Bronchial epithelial cell (primary cell): ENCODE measurements around the gene ZRANB3. TPM values are rescaled to one million over a fixed set of nuclear protein-coding genes. Genes with fewer than 3 reads are reported as not detected.
"Not testable (repeated sequence)": the region's sequence is repeated elsewhere in the genome, so short reads cannot be mapped to it uniquely, and the experiment has no call there.

Experiments used
- DNase-seq: peaks from one replicate; pipeline ENCODE4 v3.0.0-alpha.2; 2010; ENCODE audit warnings: low read depth
- FAIRE-seq: peaks from 2 replicates; lab custom pipeline; 2011; peaks lifted over from hg19 to GRCh38; lab: Jason Lieb, UNC
- H3K27me3 ChIP-seq: 2 replicates; pipeline ENCODE4 v1.5.1; 2011; ENCODE audit warnings: low read length; ENCODE audit not compliant: control insufficient read depth, insufficient read depth
- H3K36me3 ChIP-seq: 2 replicates; pipeline ENCODE4 v1.5.1; 2011; ENCODE audit warnings: low read length; ENCODE audit not compliant: control insufficient read depth, insufficient read depth
- H3K4me3 ChIP-seq: 2 replicates; pipeline ENCODE4 v1.5.1; 2011; ENCODE audit warnings: mild to moderate bottlenecking, low read depth, low read length, control low read depth
- total RNA-seq: library from RNA; depleted of rRNA; stranded (reverse); fragments of >200 nt; gene quantifications from 2 replicates; pipeline ENCODE4 v1.2.1, GENCODE V29; 2014
- TF ChIP-seq, protein P1 (sequence below): IDR thresholded peaks from 2 replicates; pipeline ENCODE4 v1.5.1; 2011; ENCODE audit warnings: mild to moderate bottlenecking, moderate library complexity, low read length, control low read depth, inconsistent platforms; ENCODE audit not compliant: insufficient read depth, severe bottlenecking

The ZRANB3 gene
- total RNA-seq, 1 donor from 2014 or later, result 5.5 TPM

DNA sequence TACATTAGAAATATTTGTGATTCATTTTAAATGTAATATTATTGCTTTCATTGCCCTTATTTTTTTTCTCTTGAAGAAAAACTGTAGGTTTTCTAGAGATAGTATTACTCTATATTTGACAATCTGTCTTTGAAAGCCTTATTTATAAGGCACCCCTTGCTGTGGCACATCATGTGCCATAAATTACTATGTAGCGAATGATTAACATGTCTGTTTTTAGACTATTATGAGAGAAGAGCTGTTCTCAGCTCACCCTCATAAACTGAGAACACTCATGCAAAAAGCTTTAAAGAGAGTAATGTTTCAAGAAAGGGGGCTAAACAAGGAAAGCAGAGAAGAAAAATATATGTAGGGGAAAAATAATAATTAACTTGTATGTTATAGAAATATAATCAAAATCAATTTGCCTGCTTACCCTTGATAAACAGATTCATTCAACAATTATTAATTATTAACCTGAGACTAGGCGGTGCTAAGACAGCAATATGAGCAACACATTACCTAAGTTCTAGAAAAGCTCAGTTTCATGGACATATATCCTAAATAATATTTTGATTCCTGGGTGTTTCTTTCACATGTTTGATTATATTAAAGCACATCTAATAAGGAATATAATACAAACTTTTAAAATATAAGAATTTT is 409.9 kb downstream of the ZRANB3 start:
- FAIRE-seq (no peak), DNase-seq (no peak)

DNA sequence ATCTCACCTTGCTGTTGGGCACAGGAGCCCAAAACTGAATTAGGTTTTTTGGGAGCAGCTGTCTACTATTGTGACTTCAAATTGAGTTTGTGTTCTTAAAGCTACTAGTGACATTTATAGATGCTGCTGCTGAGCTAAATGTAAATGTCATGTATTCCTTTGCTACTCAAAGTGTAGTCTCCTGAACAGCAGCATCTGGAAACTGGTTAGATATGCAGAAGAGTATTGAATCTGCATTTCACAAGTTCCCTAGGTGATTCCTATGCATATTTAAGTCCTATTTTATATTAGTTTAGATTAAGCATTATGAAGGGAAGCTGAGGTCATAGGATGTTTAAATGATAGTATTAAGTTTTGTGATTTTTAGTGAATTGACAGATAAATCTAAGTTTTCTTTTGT is 411.4 kb downstream of the ZRANB3 start:
- DNase-seq, result no peak
- no peaks in the 10 kb centered on the region for H3K27me3 ChIP-seq
- H3K36me3 ChIP-seq, result peaks cover 4% of the 10 kb centered on the region
- H3K4me3 ChIP-seq, result no peak overlapping the region
- no peak for FAIRE-seq
- TF ChIP-seq, protein P1, sequence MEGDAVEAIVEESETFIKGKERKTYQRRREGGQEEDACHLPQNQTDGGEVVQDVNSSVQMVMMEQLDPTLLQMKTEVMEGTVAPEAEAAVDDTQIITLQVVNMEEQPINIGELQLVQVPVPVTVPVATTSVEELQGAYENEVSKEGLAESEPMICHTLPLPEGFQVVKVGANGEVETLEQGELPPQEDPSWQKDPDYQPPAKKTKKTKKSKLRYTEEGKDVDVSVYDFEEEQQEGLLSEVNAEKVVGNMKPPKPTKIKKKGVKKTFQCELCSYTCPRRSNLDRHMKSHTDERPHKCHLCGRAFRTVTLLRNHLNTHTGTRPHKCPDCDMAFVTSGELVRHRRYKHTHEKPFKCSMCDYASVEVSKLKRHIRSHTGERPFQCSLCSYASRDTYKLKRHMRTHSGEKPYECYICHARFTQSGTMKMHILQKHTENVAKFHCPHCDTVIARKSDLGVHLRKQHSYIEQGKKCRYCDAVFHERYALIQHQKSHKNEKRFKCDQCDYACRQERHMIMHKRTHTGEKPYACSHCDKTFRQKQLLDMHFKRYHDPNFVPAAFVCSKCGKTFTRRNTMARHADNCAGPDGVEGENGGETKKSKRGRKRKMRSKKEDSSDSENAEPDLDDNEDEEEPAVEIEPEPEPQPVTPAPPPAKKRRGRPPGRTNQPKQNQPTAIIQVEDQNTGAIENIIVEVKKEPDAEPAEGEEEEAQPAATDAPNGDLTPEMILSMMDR, result no peak

More for the DNA sequence above, 409.9 kb downstream of the ZRANB3 start:
- TF ChIP-seq, protein P1, result no peak
- H3K36me3 ChIP-seq, result peaks cover 4% of the 10 kb centered on the region
- H3K4me3 ChIP-seq, result no peak overlapping the region
- H3K27me3 ChIP-seq, result no peaks in the 10 kb centered on the region

DNA sequence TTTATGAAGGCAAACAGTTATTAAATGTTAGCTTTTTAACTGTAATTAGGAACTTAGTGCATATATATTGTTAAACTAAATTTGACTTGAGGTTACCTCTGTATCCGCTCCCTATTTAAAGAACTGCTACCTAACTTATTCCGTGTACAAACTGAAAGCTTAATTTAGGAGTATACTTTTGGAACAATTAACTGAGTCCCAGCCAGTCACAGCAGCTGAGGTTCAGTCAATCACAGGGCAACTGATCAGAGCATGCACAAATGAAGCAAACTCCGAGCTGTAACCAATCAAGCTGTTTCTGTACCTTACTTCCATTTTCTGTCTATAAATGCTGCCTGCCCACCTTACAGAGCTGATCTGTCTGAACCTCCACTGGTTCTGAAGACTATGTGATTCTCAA is 417.7 kb downstream of the ZRANB3 start:
- Histone ChIP-seq H3K27me3 (no peaks in the 10 kb centered on the region), H3K36me3 (peaks cover 4% of the 10 kb centered on the region), H3K4me3 (no peak overlapping the region)
- FAIRE-seq (no peak), DNase-seq (no peak)
- TF ChIP-seq, protein P1, result no peak

DNA sequence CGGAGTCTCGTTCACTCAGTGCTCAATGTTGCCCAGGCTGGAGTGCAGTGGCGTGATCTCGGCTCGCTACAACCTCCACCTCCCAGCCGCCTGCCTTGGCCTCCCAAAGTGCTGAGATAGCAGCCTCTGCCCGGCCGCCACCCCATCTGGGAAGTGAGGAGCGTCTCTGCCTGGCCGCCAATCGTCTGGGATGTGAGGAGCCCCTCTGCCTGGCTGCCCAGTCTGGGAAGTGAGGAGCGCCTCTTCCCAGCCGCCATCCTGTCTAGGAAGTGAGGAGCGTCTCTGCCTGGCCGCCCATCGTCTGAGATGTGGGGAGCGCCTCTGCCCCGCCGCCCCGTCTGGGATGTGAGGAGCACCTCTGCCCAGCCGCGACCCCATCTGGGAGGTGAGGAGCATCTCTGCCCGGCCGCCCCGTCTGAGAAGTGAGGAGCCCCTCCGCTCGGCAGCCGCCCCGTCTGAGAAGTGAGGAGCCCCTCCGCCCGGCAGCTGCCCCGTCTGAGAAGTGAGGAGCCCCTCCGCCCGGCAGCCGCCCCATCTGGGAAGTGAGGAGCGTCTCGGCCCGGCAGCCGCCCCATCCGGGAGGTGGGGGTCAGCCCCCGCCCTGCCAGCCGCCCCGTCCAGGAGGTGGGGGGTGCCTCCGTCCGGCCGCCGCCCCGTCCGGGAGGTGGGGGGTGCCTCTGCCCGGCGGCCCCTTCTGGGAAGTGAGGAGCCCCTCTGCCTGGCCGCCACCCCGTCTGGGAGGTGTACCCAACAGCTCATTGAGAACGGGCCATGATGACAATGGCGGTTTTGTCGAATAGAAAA is 425.3 kb downstream of the ZRANB3 start:
- not testable (repeated sequence) for FAIRE-seq, H3K27me3 ChIP-seq, DNase-seq, H3K4me3 ChIP-seq, H3K36me3 ChIP-seq

DNA sequence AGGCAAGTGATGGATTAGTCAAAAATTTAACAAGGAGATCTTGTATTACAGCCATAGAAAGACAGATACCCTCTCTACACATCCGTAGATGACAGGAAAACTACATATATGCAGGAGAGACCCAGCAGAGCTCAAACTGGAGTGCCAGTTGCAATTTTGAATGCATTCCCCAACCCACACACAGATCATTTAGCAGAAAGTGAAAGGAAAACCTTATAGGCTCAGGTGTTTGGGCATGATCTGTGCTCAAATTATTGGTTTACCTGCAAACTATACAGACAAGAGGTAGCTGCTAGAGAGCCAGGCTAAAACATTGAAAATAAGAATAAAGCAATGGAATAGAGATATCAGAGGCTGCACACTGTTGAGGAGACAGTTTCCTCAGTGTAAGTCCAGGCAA is 427.2 kb downstream of the ZRANB3 start:
- H3K36me3 ChIP-seq, result no peaks in the 10 kb centered on the region
- DNase-seq, result no peak
- H3K4me3 ChIP-seq, result no peak overlapping the region
- H3K27me3 ChIP-seq, result no peaks in the 10 kb centered on the region
- FAIRE-seq, result no peak
- TF ChIP-seq, protein P1, result no peak

DNA sequence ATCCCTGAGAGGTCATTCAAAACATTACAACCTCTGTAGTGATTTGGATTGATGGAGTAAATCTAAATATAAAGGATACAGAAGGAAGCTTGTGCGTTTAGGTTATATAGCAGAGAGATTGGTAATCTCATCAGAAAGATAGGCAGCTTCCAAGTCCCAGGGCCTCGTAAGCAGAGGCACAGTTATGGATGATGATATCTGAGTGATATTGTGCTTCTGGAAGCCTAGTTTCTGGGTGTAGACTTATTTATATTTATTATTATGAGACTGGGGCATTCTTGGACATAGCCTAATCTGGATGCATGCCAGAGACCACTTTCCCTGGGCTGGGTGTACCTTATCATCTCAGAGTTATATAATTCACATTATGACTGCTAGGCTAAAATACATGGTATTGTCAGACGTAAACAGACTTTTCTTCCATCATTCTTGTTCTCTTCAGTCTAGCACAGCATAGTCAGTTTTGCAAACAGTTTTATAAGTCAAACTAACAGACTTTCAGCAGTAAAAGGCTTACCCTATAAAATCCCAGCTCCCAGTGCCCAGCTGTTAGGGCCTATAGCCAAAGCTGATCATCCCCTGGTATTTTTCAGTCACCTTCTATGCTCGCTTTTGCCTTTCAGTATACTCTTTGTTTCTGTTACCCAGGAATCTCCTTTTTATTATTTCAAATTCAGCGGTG is 431.1 kb downstream of the ZRANB3 start:
- DNase-seq (no peak), FAIRE-seq (no peak)
- H3K4me3 ChIP-seq, result no peak overlapping the region
- H3K36me3 ChIP-seq, result no peaks in the 10 kb centered on the region
- TF ChIP-seq, protein P1, result no peak
- H3K27me3 ChIP-seq, result no peaks in the 10 kb centered on the region
